HFFc6 (cell line): Measurements from ENCODE around the gene MSI2. TPM values are rescaled to one million over a fixed set of nuclear protein-coding genes. Genes with fewer than 3 reads are reported as not detected.
A peak's percentile ranks its signal among the peaks of the same experiment; 100 is the strongest.

Experiments
- DNase-seq: peaks from one replicate; pipeline ENCODE4 v3.0.0-alpha.2; 2018
- H3K27ac Mint-ChIP-seq: 2 replicates; pipeline ENCODE4 v1.8.0; 2020; ENCODE audit warnings: mild to moderate bottlenecking, mixed read lengths
- H3K27me3 Mint-ChIP-seq: 2 replicates; pipeline ENCODE4 v1.8.0; 2021; ENCODE audit warnings: mild to moderate bottlenecking, moderate library complexity, mixed read lengths; ENCODE audit not compliant: insufficient read depth
- H3K36me3 Mint-ChIP-seq: 2 replicates; pipeline ENCODE4 v1.8.0; 2021; ENCODE audit warnings: low read depth, mixed read lengths
- H3K4me1 Mint-ChIP-seq: 2 replicates; pipeline ENCODE4 v1.8.0; 2020; ENCODE audit warnings: low read depth, mixed read lengths
- H3K4me3 Mint-ChIP-seq: 2 replicates; pipeline ENCODE4 v1.8.0; 2020; ENCODE audit warnings: mild to moderate bottlenecking, moderate library complexity, mixed read lengths
- H3K9me3 Mint-ChIP-seq: 2 replicates; pipeline ENCODE4 v1.8.0; 2020; ENCODE audit warnings: mild to moderate bottlenecking, mixed read lengths
- CTCF ChIP-seq: fragments of 200-600 bp; sonication (generic); IDR thresholded peaks from 2 replicates; pipeline ENCODE4 v1.5.0; 2021; ENCODE audit warnings: antibody characterized with exemption, mild to moderate bottlenecking
- total RNA-seq, 6 experiments: library from RNA; stranded (reverse); fragmentation: NEBNext Ultra II Directional; extraction: Animal tissue kit (Norgen Biotek cat#: 25700); gene quantifications; 2 replicates in 1 of 6; 3 replicates in 5 of 6; pipeline ENCODE4 v1.2.3, GENCODE V29; 2021

MSI2 gene
- total RNA-seq, 6 experiments from 2014 or later, result 53.5 to 71.7 (median 55.0) TPM

- Mint-ChIP-seq H3K27me3 (no peaks in the 10 kb centered on the region; the same call in 1 of the 2 replicates), H3K4me1 (peaks cover 34% of the 10 kb centered on the region), H3K9me3 (no peaks in the 10 kb centered on the region), H3K4me3 (no peak overlapping the region), H3K36me3 (peaks cover 21% of the 10 kb centered on the region), H3K27ac (no peak overlapping the region)
- no peak for TF ChIP-seq CTCF
- DNase-seq, result no peak
These were observed 370.3 kb downstream of the MSI2 start for GRCh38 chr17:57626520-57627210.

GRCh38 chr17:57627591-57627990 is 371.3 kb downstream of the MSI2 start:
- Mint-ChIP-seq H3K36me3 (peaks cover 30% of the 10 kb centered on the region), H3K27me3 (no peaks in the 10 kb centered on the region; the same call in 1 of the 2 replicates), H3K9me3 (no peaks in the 10 kb centered on the region), H3K27ac (no peak overlapping the region; the same call in 1 of the 2 replicates), H3K4me3 (no peak overlapping the region), H3K4me1 (peaks cover 28% of the 10 kb centered on the region)
- DNase-seq, result no peak
- no peak for TF ChIP-seq CTCF

- Mint-ChIP-seq H3K27me3 (no peaks in the 10 kb centered on the region; the same call in 1 of the 2 replicates), H3K9me3 (no peaks in the 10 kb centered on the region), H3K4me1 (peaks cover 20% of the 10 kb centered on the region), H3K36me3 (peaks cover 35% of the 10 kb centered on the region), H3K4me3 (no peak overlapping the region), H3K27ac (0 out of 2 replicates have a peak overlapping the region, but pooled peaks have one; percentile 21)
- no peak for TF ChIP-seq CTCF
- no peak for DNase-seq
These were observed 372.1 kb downstream of the MSI2 start for GRCh38 chr17:57628421-57628820.

GRCh38 chr17:57629470-57629869 is 373.1 kb downstream of the MSI2 start:
- no peak for TF ChIP-seq CTCF
- Mint-ChIP-seq H3K27ac (no peak overlapping the region), H3K36me3 (peaks cover 42% of the 10 kb centered on the region), H3K4me3 (no peak overlapping the region), H3K4me1 (peaks cover 11% of the 10 kb centered on the region), H3K9me3 (peaks cover 8% of the 10 kb centered on the region), H3K27me3 (peaks cover 1% of the 10 kb centered on the region; the same call in 1 of the 2 replicates)
- peak; percentile 24 for DNase-seq

- peaks cover 11% of the 10 kb centered on the region for H3K4me1 Mint-ChIP-seq
- H3K27me3 Mint-ChIP-seq, result peaks cover 1% of the 10 kb centered on the region; the same call in 1 of the 2 replicates
- TF ChIP-seq CTCF, result no peak
- peaks cover 12% of the 10 kb centered on the region for H3K9me3 Mint-ChIP-seq
- H3K27ac Mint-ChIP-seq, result no peak overlapping the region
- DNase-seq, result no peak
- peaks cover 46% of the 10 kb centered on the region for H3K36me3 Mint-ChIP-seq
- H3K4me3 Mint-ChIP-seq, result no peak overlapping the region
These were observed 373.6 kb downstream of the MSI2 start for GRCh38 chr17:57629886-57630285.
